Measurements from ENCODE around the gene PRKAG2.

Gene PRKAG2

GRCh38 chr7:151652111-151652510 lies 224.8 kb downstream of the PRKAG2 start:
- DNase-seq (ENCODE audit: low read depth in 2 of 2): no peak

GRCh38 chr7:151650161-151650560 lies 226.8 kb downstream of the PRKAG2 start:
- DNase-seq (ENCODE audit: low read depth in 2 of 2): no peak

- no peak for DNase-seq (ENCODE audit: low read depth in 2 of 2)
These were observed 228.5 kb downstream of the PRKAG2 start for GRCh38 chr7:151648429-151648828.

- no peak for DNase-seq (ENCODE audit: low read depth in 2 of 2)
These were observed 229.0 kb downstream of the PRKAG2 start for GRCh38 chr7:151647874-151648273.

GRCh38 chr7:151647006-151647405 lies 229.9 kb downstream of the PRKAG2 start:
- DNase-seq (ENCODE audit: low read depth in 2 of 2): no peak

GRCh38 chr7:151645311-151645710 lies 231.6 kb downstream of the PRKAG2 start:
- no peak for DNase-seq (ENCODE audit: low read depth in 2 of 2)

GRCh38 chr7:151644554-151644953 lies 232.4 kb downstream of the PRKAG2 start:
- no peak for DNase-seq (ENCODE audit: low read depth in 2 of 2)

- DNase-seq (ENCODE audit: low read depth in 2 of 2): no peak
These were observed 234.2 kb downstream of the PRKAG2 start for GRCh38 chr7:151642746-151643145.

- no peak for DNase-seq (ENCODE audit: low read depth in 2 of 2)
These were observed 235.3 kb downstream of the PRKAG2 start for GRCh38 chr7:151641587-151641986.

- no peak for DNase-seq (ENCODE audit: low read depth in 2 of 2)
These were observed 239.1 kb downstream of the PRKAG2 start for GRCh38 chr7:151637781-151638261.

GRCh38 chr7:151634643-151635042 lies 242.3 kb downstream of the PRKAG2 start:
- no peak for DNase-seq (ENCODE audit: low read depth in 2 of 2)

GRCh38 chr7:151633516-151633812 lies 243.5 kb downstream of the PRKAG2 start:
- DNase-seq (ENCODE audit: low read depth in 2 of 2): no peak

- peak; percentile 30 to 32 for DNase-seq (ENCODE audit: low read depth in 2 of 2)
These were observed 244.0 kb downstream of the PRKAG2 start for GRCh38 chr7:151632750-151633515.

GRCh38 chr7:151631953-151632749 lies 244.8 kb downstream of the PRKAG2 start:
- peak; percentile 81 to 83 for DNase-seq (ENCODE audit: low read depth in 2 of 2)

GRCh38 chr7:151631570-151631952 lies 245.4 kb downstream of the PRKAG2 start:
- no peak for DNase-seq (ENCODE audit: low read depth in 2 of 2)

- no peak for DNase-seq (ENCODE audit: low read depth in 2 of 2)
These were observed 245.9 kb downstream of the PRKAG2 start for GRCh38 chr7:151630851-151631569.

GRCh38 chr7:151630358-151630757 lies 246.6 kb downstream of the PRKAG2 start:
- DNase-seq (ENCODE audit: low read depth in 2 of 2): no peak

GRCh38 chr7:151629713-151630272 lies 247.1 kb downstream of the PRKAG2 start:
- DNase-seq (ENCODE audit: low read depth in 2 of 2): no peak

GRCh38 chr7:151628846-151629604 lies 247.9 kb downstream of the PRKAG2 start:
- DNase-seq (ENCODE audit: low read depth in 2 of 2): no peak

- DNase-seq (ENCODE audit: low read depth in 2 of 2): peak in 1 of 2 donors; percentile 6
These were observed 250.3 kb downstream of the PRKAG2 start for GRCh38 chr7:151626422-151627115.

- no peak for DNase-seq (ENCODE audit: low read depth in 2 of 2)
These were observed 251.3 kb downstream of the PRKAG2 start for GRCh38 chr7:151625606-151626005.

Measured in stimulated activated CD8-positive, alpha-beta memory T cell treated with anti-CD3 and anti-CD28 coated beads, Interleukin-15, amount 100 ng/mL, for 48 hours (primary cell).